Measurements from ENCODE around the gene PRAC1.

Gene PRAC1

GRCh38 chr17:48722201-48722907 is at the start of gene PRAC1:
Gene PRAC1, minus strand, starts transcription at chr17:48722518. Its CDS starts 126 bp downstream, at chr17:48722392.
- TF ChIP-seq ZFX (IDR thresholded peaks at IDR 0.05) (0 out of 2 replicates have a peak, but pooled peaks have one; percentile 6), CTCF (conservative IDR thresholded peaks at IDR 0.05) (no peak)

GRCh38 chr17:48770954-48771353 is 48.6 kb upstream of the PRAC1 start:
- no peak for TF ChIP-seq CTCF (conservative IDR thresholded peaks at IDR 0.05)
- no peak for TF ChIP-seq ZFX (IDR thresholded peaks at IDR 0.05)

More at GRCh38 chr17:48722201-48722907, at the start of gene PRAC1:
- H3K27ac ChIP-seq: peak within 1 kb of the TSS; percentile 98

GRCh38 chr17:48769009-48769675 is 46.8 kb upstream of the PRAC1 start:
- TF ChIP-seq ZFX (IDR thresholded peaks at IDR 0.05) (no peak), CTCF (conservative IDR thresholded peaks at IDR 0.05) (no peak)
- H3K27ac ChIP-seq: no peak overlapping the region

More at GRCh38 chr17:48770954-48771353, 48.6 kb upstream of the PRAC1 start:
- H3K27ac ChIP-seq: no peak overlapping the region

GRCh38 chr17:48767263-48767774 is 45.0 kb upstream of the PRAC1 start:
- H3K27ac ChIP-seq: no peak overlapping the region
- TF ChIP-seq CTCF (conservative IDR thresholded peaks at IDR 0.05): no peak
- no peak for TF ChIP-seq ZFX (IDR thresholded peaks at IDR 0.05)

- H3K27ac ChIP-seq: peak overlapping the region; percentile 99
- no peak for TF ChIP-seq CTCF (conservative IDR thresholded peaks at IDR 0.05)
- TF ChIP-seq ZFX (IDR thresholded peaks at IDR 0.05): no peak
Measured at GRCh38 chr17:48761114-48761513, 38.8 kb upstream of the PRAC1 start.

GRCh38 chr17:48760411-48760810 is 38.1 kb upstream of the PRAC1 start:
- TF ChIP-seq CTCF (conservative IDR thresholded peaks at IDR 0.05): no peak
- TF ChIP-seq ZFX (IDR thresholded peaks at IDR 0.05): no peak
- H3K27ac ChIP-seq: peak overlapping the region; percentile 99

GRCh38 chr17:48759288-48759687 is 37.0 kb upstream of the PRAC1 start:
- TF ChIP-seq CTCF (conservative IDR thresholded peaks at IDR 0.05) (no peak), ZFX (IDR thresholded peaks at IDR 0.05) (no peak)
- peak overlapping the region; percentile 99 for H3K27ac ChIP-seq
